ENCODE data around the gene FAR1.

GRCh38 chr11:13701506-13701905, 33.0 kb downstream of the FAR1 start:
- TF ChIP-seq CTCF (IDR thresholded peaks at IDR 0.05; ENCODE audit: insufficient read depth, low read length, poor library complexity, severe bottlenecking) (no peak), EZH2phosphoT487 (conservative IDR thresholded peaks at IDR 0.05; ENCODE audit: low read length) (no peak)
